ENCODE data around the gene EPSTI1.

EPSTI1 gene

GRCh38 chr13:42899266-42899665, 92.8 kb downstream of the EPSTI1 start:
- DNase-seq (ENCODE audit: low read depth), result no peak
- TF ChIP-seq CTCF (conservative IDR thresholded peaks at IDR 0.05; ENCODE audit: low read depth, low read length), result no peak
- H3K4me3 ChIP-seq (ENCODE audit: low read length), result no peak overlapping the region

GRCh38 chr13:42895776-42896175, 96.3 kb downstream of the EPSTI1 start:
- TF ChIP-seq CTCF (conservative IDR thresholded peaks at IDR 0.05; ENCODE audit: low read depth, low read length), result no peak
- peak; percentile 79 for DNase-seq (ENCODE audit: low read depth)
- H3K4me3 ChIP-seq (ENCODE audit: low read length), result no peak overlapping the region

- DNase-seq (ENCODE audit: low read depth), result peak; percentile 83
- TF ChIP-seq CTCF (conservative IDR thresholded peaks at IDR 0.05; ENCODE audit: low read depth, low read length), result no peak
- H3K4me3 ChIP-seq (ENCODE audit: low read length), result no peak overlapping the region
These were observed 97.2 kb downstream of the EPSTI1 start for GRCh38 chr13:42894765-42895243.

GRCh38 chr13:42893214-42893671, 98.8 kb downstream of the EPSTI1 start:
- DNase-seq (ENCODE audit: low read depth), result no peak
- TF ChIP-seq CTCF (conservative IDR thresholded peaks at IDR 0.05; ENCODE audit: low read depth, low read length), result no peak
- H3K4me3 ChIP-seq (ENCODE audit: low read length), result no peak overlapping the region

GRCh38 chr13:42892760-42893159, 99.3 kb downstream of the EPSTI1 start:
- no peak overlapping the region for H3K4me3 ChIP-seq (ENCODE audit: low read length)
- TF ChIP-seq CTCF (conservative IDR thresholded peaks at IDR 0.05; ENCODE audit: low read depth, low read length), result no peak
- DNase-seq (ENCODE audit: low read depth), result no peak

- no peak for TF ChIP-seq CTCF (conservative IDR thresholded peaks at IDR 0.05; ENCODE audit: low read depth, low read length)
- no peak for DNase-seq (ENCODE audit: low read depth)
- H3K4me3 ChIP-seq (ENCODE audit: low read length), result no peak overlapping the region
These were observed 100.5 kb downstream of the EPSTI1 start for GRCh38 chr13:42891591-42891990.

GRCh38 chr13:42885325-42885724, 106.7 kb downstream of the EPSTI1 start:
- DNase-seq (ENCODE audit: low read depth), result no peak
- TF ChIP-seq CTCF (conservative IDR thresholded peaks at IDR 0.05; ENCODE audit: low read depth, low read length), result no peak
- H3K4me3 ChIP-seq (ENCODE audit: low read length), result no peak overlapping the region
